ENCODE data around the gene TRABD2B. TPM values are rescaled to one million over a fixed set of nuclear protein-coding genes. Genes with fewer than 3 reads are reported as not detected.

Gene TRABD2B
- total RNA-seq, 1 donor from 2014 or later: 6.2 TPM

DNA sequence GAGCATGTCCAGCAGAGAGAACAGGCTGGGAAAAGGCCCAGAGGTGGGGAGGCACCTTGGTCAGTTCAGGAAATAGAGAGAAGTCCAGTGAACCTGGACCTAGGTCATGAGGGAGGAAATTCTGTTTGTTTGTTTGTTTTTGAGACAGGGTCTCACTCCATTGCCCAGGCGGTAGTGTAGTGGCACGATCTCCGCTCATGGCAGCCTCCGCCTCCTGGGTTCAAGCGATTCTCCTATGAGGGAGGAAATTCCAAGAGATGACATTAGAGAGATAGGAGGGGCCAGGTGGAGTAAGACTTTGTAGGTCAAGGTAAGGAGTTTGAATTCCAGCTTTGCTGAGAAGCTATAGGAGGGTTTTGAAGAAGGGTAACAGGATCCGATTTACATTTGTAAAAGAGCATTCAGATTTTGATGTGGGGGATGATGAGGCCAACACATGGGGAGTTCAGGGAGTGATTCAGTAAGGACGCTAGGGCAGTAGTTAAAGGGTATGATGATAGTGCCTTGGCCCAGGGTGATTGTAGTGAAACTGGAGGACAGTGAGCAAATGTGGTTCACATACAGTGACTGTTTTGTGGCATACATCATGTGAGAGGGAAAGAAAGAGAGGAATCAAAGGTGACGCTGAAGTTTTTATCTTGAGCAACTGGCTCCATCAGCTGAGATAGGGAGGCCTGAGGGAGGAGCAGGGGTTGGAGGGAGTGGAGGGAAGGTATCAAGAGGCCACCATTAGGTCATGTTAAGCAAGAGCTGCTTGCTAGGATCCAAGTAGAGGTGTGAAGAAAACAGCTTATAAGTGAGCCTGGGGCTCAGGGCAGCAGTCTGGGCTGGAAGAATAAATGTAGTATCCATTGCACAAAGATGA is 8.3 kb upstream of the TRABD2B start:
- Mint-ChIP-seq H3K36me3 (no peaks in the 10 kb centered on the region), H3K27ac (no peak overlapping the region), H3K4me3 (no peak overlapping the region), H3K27me3 (ENCODE audit: low read depth) (peaks cover 47% of the 10 kb centered on the region), H3K4me1 (peaks cover 2% of the 10 kb centered on the region), H3K9me3 (no peaks in the 10 kb centered on the region)
- TF ChIP-seq, protein P1, sequence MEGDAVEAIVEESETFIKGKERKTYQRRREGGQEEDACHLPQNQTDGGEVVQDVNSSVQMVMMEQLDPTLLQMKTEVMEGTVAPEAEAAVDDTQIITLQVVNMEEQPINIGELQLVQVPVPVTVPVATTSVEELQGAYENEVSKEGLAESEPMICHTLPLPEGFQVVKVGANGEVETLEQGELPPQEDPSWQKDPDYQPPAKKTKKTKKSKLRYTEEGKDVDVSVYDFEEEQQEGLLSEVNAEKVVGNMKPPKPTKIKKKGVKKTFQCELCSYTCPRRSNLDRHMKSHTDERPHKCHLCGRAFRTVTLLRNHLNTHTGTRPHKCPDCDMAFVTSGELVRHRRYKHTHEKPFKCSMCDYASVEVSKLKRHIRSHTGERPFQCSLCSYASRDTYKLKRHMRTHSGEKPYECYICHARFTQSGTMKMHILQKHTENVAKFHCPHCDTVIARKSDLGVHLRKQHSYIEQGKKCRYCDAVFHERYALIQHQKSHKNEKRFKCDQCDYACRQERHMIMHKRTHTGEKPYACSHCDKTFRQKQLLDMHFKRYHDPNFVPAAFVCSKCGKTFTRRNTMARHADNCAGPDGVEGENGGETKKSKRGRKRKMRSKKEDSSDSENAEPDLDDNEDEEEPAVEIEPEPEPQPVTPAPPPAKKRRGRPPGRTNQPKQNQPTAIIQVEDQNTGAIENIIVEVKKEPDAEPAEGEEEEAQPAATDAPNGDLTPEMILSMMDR (IDR thresholded peaks at IDR 0.05; ENCODE audit: unreplicated experiment): no peak
- no peak for DNase-seq (ENCODE audit: low spot score in 2 of 2, unreplicated experiment in 2 of 2)

DNA sequence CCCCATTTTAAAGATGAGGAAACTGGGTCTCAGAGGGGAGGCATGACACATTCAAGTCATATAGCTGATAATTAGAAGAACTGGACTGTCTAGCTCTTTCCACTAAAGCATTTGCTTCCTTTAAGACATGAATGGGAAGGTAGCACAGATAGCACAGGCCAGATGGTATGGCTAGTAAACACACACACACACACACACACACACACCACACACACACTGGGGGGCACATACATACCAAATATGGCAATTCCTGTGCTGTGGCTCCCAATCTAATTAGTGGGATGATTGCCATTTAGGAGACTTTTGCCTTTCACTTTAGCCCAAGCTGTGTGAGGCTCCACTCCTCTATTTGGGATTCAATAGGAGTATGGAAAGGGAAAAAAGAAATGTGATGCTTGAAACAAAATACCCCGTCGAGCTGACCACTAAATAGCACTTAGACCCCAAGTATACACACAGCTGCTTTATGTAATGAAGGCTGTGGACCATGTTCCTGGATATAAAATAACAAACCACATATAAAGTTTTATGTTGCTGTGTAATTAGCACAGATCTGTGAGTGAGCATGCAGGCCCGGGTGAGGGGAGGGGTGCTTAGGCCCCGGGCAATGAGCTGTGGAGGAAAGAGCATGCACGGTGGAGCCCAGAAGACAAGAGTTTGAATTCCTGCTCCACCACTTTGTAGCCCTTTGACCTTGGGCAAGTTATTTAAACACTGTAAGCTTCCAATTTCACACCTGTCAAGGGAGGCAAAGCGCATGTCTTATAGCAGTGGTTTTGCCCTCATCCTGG is 6.8 kb upstream of the TRABD2B start:
- Mint-ChIP-seq H3K27me3 (ENCODE audit: low read depth) (peaks cover 47% of the 10 kb centered on the region), H3K9me3 (no peaks in the 10 kb centered on the region), H3K4me3 (no peak overlapping the region), H3K27ac (no peak overlapping the region), H3K36me3 (no peaks in the 10 kb centered on the region), H3K4me1 (peaks cover 2% of the 10 kb centered on the region)
- no peak for DNase-seq (ENCODE audit: low spot score in 2 of 2, unreplicated experiment in 2 of 2)
- TF ChIP-seq, protein P1 (IDR thresholded peaks at IDR 0.05; ENCODE audit: unreplicated experiment): no peak

DNA sequence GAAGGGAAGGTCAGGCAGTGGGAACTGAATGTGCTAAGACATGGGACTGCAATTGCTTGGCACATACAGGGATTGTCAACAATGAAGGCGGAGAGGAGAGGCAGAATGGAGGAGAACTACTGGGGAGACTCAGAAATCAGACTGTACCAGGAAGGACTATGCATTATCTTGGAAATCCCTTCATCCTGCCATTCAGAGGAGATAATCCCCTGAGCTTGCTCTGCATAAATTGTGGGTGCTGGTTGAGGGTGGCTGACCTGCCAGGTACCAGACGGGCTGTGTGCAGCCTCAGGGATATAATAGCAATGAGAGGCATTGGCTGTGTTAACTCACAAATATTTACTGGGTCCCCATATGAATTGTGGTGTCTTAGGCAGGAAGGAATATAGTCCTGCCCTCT is 5.0 kb upstream of the TRABD2B start:
- H3K4me3 Mint-ChIP-seq: no peak overlapping the region
- no peak overlapping the region for H3K27ac Mint-ChIP-seq
- H3K4me1 Mint-ChIP-seq: peaks cover 4% of the 10 kb centered on the region
- no peak for DNase-seq (ENCODE audit: low spot score in 2 of 2, unreplicated experiment in 2 of 2)
- H3K9me3 Mint-ChIP-seq: no peaks in the 10 kb centered on the region
- H3K27me3 Mint-ChIP-seq (ENCODE audit: low read depth): peaks cover 56% of the 10 kb centered on the region
- TF ChIP-seq, protein P1 (IDR thresholded peaks at IDR 0.05; ENCODE audit: unreplicated experiment): no peak
- no peaks in the 10 kb centered on the region for H3K36me3 Mint-ChIP-seq

DNA sequence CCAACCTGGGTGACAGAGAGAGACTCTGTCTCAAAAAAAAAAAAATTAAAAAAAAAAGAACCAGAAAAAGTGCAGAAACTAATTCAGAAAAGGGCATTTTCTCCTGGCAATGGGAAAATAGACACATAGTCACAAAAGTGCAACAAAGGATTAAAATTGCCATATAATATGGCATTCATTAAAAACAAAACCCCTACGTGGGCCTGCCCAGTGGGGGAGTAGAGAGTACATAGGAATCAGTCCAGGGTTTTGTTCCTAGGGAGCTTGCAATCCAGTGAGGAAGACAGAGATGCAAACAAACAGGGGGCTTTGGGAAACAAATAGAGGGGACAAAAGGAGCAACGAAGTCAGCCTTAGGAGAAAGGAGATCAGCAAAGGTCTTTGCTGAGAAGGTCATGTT is 4.5 kb upstream of the TRABD2B start:
- H3K27ac Mint-ChIP-seq: no peak overlapping the region
- no peaks in the 10 kb centered on the region for H3K36me3 Mint-ChIP-seq
- no peak overlapping the region for H3K4me3 Mint-ChIP-seq
- DNase-seq (ENCODE audit: low spot score in 2 of 2, unreplicated experiment in 2 of 2): no peak
- H3K27me3 Mint-ChIP-seq (ENCODE audit: low read depth): peaks cover 51% of the 10 kb centered on the region
- no peaks in the 10 kb centered on the region for H3K9me3 Mint-ChIP-seq
- TF ChIP-seq, protein P1 (IDR thresholded peaks at IDR 0.05; ENCODE audit: unreplicated experiment): no peak
- peaks cover 4% of the 10 kb centered on the region for H3K4me1 Mint-ChIP-seq

DNA sequence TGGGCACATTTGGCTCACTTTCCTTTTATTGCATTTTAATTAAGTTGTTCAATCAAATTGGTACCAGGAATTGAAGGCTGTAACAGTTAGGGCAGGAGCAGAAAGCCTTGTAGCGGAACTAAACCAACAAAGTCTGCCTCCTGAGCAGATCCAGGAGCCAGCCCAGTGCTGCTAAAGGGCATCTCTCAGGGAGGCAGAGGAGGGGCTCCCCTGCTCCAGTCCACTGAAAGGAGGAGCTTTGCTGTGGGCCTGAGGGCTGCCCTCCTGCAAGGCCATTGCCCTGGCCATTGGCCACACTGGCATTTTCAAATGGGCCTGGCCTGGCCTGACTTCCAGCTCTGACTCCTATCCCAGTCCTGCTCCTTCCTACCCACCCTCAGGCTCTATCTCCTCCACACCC is 3.7 kb upstream of the TRABD2B start:
- peaks cover 9% of the 10 kb centered on the region for H3K4me1 Mint-ChIP-seq
- H3K4me3 Mint-ChIP-seq: no peak overlapping the region
- H3K9me3 Mint-ChIP-seq: no peaks in the 10 kb centered on the region
- TF ChIP-seq, protein P1 (IDR thresholded peaks at IDR 0.05; ENCODE audit: unreplicated experiment): no peak
- no peak overlapping the region for H3K27ac Mint-ChIP-seq
- H3K27me3 Mint-ChIP-seq (ENCODE audit: low read depth): peaks cover 58% of the 10 kb centered on the region
- H3K36me3 Mint-ChIP-seq: no peaks in the 10 kb centered on the region
- DNase-seq (ENCODE audit: low spot score in 2 of 2, unreplicated experiment in 2 of 2): no peak

Data from mesothelial cell of epicardium (in vitro differentiated cells).